GM12878 (cell line): ENCODE measurements around the gene CPLANE2. TPM values are rescaled to one million over a fixed set of nuclear protein-coding genes. Genes with fewer than 3 reads are reported as not detected.

Experiments
- ATAC-seq: fragments of 200-7000 bp; cut with Tn5 transposase; 3 replicates; pipeline ENCODE4 v1.9.1; 2020; ENCODE audit warnings: mild to moderate bottlenecking, moderate library complexity
- BruUV-seq: library from RNA; stranded (reverse); fragments of 400-500 nt; replicated peaks from 2 replicates; lab custom pipeline; 2021; lab: Mats Ljungman, UMichigan
- CTCF ChIA-PET: fragments of 300-600 bp; sonication (Branson Sonifier 250); formaldehyde crosslinking; extraction: SDS; loops from one replicate; lab custom pipeline; 2021; ENCODE audit warnings: inconsistent platforms; lab: Yijun Ruan, JAX
- POLR2A ChIA-PET: fragments of 350-600 bp; formaldehyde crosslinking; extraction: SDS; loops from one replicate; lab custom pipeline; 2021; ENCODE audit warnings: inconsistent platforms; lab: Charles Lee
- RAD21 ChIA-PET: fragments of 300-600 bp; sonication (Branson Sonifier 250); formaldehyde crosslinking; loops from one replicate; lab custom pipeline; 2023; ENCODE audit warnings: antibody characterized with exemption; ENCODE audit not compliant: unreplicated experiment; lab: Charles Lee
- SMC1A ChIA-PET: fragments of 300-600 bp; sonication (Branson Sonifier 250); formaldehyde crosslinking; loops from one replicate; lab custom pipeline; 2023; ENCODE audit not compliant: unreplicated experiment, uncharacterized antibody; lab: Charles Lee
- DNase-seq: peaks from one replicate; pipeline ENCODE4 v3.0.0-alpha.2; 2011; ENCODE audit warnings: low read depth, low spot score
- FAIRE-seq: peaks from 3 replicates; lab custom pipeline; 2011; peaks lifted over from hg19 to GRCh38; lab: Jason Lieb, UNC
- H2AFZ ChIP-seq: 2 replicates; pipeline ENCODE4 v1.6.0; 2011; ENCODE audit warnings: low read depth, low read length, control low read depth; ENCODE audit not compliant: control insufficient read depth
- H3K27ac ChIP-seq: 2 replicates; pipeline ENCODE4 v1.5.1; 2011; ENCODE audit warnings: control low read depth; ENCODE audit not compliant: control insufficient read depth, insufficient read depth
- H3K27me3 ChIP-seq, 2 experiments: replicated peaks in 1 of 2; 2 replicates each; pipeline versions ENCODE4 v1.6.0 to v1.6.1; 2011; ENCODE audit warnings: low read length in 1 of 2; ENCODE audit not compliant: control insufficient read depth in 2 of 2, insufficient read depth in 2 of 2
- H3K36me3 ChIP-seq, 2 experiments: 2 replicates each; pipeline ENCODE4 v1.5.1; 2011; ENCODE audit warnings: low read length in 1 of 2; ENCODE audit not compliant: control insufficient read depth in 2 of 2, insufficient read depth in 2 of 2
- H3K4me1 ChIP-seq: 2 replicates; pipeline ENCODE4 v1.6.1; 2011; ENCODE audit warnings: mild to moderate bottlenecking, low read length, moderate library complexity, mixed read lengths; ENCODE audit not compliant: control insufficient read depth, insufficient read depth
- H3K4me2 ChIP-seq: 2 replicates; pipeline ENCODE4 v1.6.0; 2011; ENCODE audit warnings: control low read depth; ENCODE audit not compliant: control insufficient read depth, insufficient read depth
- H3K4me3 ChIP-seq: fragments of 200-600 bp; sonication (generic); 2 replicates; pipeline ENCODE4 v1.5.1; 2016
- H3K79me2 ChIP-seq: 2 replicates; pipeline ENCODE4 v1.6.0; 2011; ENCODE audit warnings: low read length; ENCODE audit not compliant: control insufficient read depth, insufficient read depth
- H3K9ac ChIP-seq: 2 replicates; pipeline ENCODE4 v1.8.0; 2011; ENCODE audit warnings: low read length, control low read depth, mixed read lengths; ENCODE audit not compliant: control insufficient read depth, insufficient read depth
- H3K9me3 ChIP-seq: replicated peaks from 3 replicates; pipeline ENCODE4 v1.5.1; 2011; ENCODE audit warnings: mild to moderate bottlenecking, low read length; ENCODE audit not compliant: control insufficient read depth, insufficient read depth
- H4K20me1 ChIP-seq: 2 replicates; pipeline ENCODE4 v1.6.0; 2011; ENCODE audit not compliant: control insufficient read depth, insufficient read depth
- BHLHE40 ChIP-seq, 2 experiments: fragments of 450-650 bp in 1 of 2; IDR thresholded peaks; 2 replicates each; pipeline ENCODE4 v1.6.1; 2011 to 2017; ENCODE audit warnings: low read depth in 2 of 2, borderline replicate concordance in 1 of 2, improper control_type of control experiment in 1 of 2, low read length in 1 of 2, mild to moderate bottlenecking in 1 of 2
- CHD4 ChIP-seq: fragments of 200-600 bp; sonication (generic); IDR thresholded peaks from 2 replicates; pipeline ENCODE4 v1.6.1; 2016; ENCODE audit warnings: mild to moderate bottlenecking
- DPF2 ChIP-seq: fragments of 450-650 bp; IDR thresholded peaks from 2 replicates; pipeline ENCODE4 v1.6.1; 2017; ENCODE audit warnings: mild to moderate bottlenecking
- FOS ChIP-seq: IDR thresholded peaks from 3 replicates; pipeline ENCODE4 v1.6.1; 2011; ENCODE audit warnings: borderline replicate concordance; ENCODE audit not compliant: insufficient read length; ENCODE audit errors: extremely low read depth
- FOXM1 ChIP-seq: IDR thresholded peaks from 2 replicates; pipeline ENCODE4 v1.6.1; 2012; ENCODE audit warnings: low read depth, mild to moderate bottlenecking, inconsistent platforms, low read length, moderate library complexity
- IKZF1 ChIP-seq: fragments of 450-650 bp; conservative IDR thresholded peaks from 2 replicates; pipeline ENCODE4 v1.6.1; 2017; ENCODE audit warnings: antibody characterized with exemption, mild to moderate bottlenecking
- IRF4 ChIP-seq: IDR thresholded peaks from 2 replicates; pipeline ENCODE4 v1.6.1; 2011; ENCODE audit warnings: low read depth, low read length
- LARP7 ChIP-seq: fragments of 450-650 bp; IDR thresholded peaks from 2 replicates; pipeline ENCODE4 v1.6.1; 2017; ENCODE audit warnings: mild to moderate bottlenecking
- NFXL1 ChIP-seq: fragments of 450-650 bp; IDR thresholded peaks from 2 replicates; pipeline ENCODE4 v1.6.1; 2017; ENCODE audit warnings: antibody characterized with exemption, mild to moderate bottlenecking, borderline replicate concordance
- RAD21 ChIP-seq: IDR thresholded peaks from 2 replicates; pipeline ENCODE4 v1.6.1; 2011; ENCODE audit warnings: mild to moderate bottlenecking, low read depth, low read length, moderate library complexity; ENCODE audit not compliant: insufficient read depth
- RCOR1 ChIP-seq: conservative IDR thresholded peaks from 2 replicates; pipeline ENCODE4 v1.6.1; 2012; ENCODE audit warnings: low read depth, low read length, improper control_type of control experiment
- RUNX3 ChIP-seq: IDR thresholded peaks from 2 replicates; pipeline ENCODE4 v1.6.1; 2012; ENCODE audit warnings: low read length, inconsistent platforms
- SMAD1 ChIP-seq: fragments of 450-650 bp; IDR thresholded peaks from 2 replicates; pipeline ENCODE4 v1.6.1; 2018; ENCODE audit warnings: mild to moderate bottlenecking, low read depth; ENCODE audit not compliant: partially characterized antibody
- SRF ChIP-seq, 2 experiments: IDR thresholded peaks; 2 replicates each; pipeline ENCODE4 v1.6.1; 2011; ENCODE audit warnings: low read depth in 2 of 2, low read length in 2 of 2, mild to moderate bottlenecking in 1 of 2, moderate library complexity in 1 of 2
- WGBS: methylation state at CpG from one replicate; pipeline ENCODE4 v1.1.6; 2016; ENCODE audit warnings: low lambda C conversion rate; ENCODE audit not compliant: insufficient replicate concordance, insufficient coverage; ENCODE audit errors: missing lambda C conversion rate; 5-methylcytosine and 5-hydroxymethylcytosine counted together
- in situ Hi-C: fragments of 300-500 bp; cut with MboI; formaldehyde crosslinking; loops from 9 replicates; pipeline ENCODE4 v1.14.3; 2018; ENCODE audit warnings: mixed read lengths
- intact Hi-C: fragments of 100-400 bp; cut with micrococcal nuclease; formaldehyde crosslinking; loops from one replicate; pipeline ENCODE4 v1.14.2; 2022; ENCODE audit not compliant: unreplicated experiment
- polyA plus RNA-seq, 11 experiments: library from polyadenylated mRNA; depleted of rRNA in 4 of 11; unstranded in 6 of 11; stranded (reverse) in 5 of 11; fragments of >200 nt; fragmentation: Nextera tagmentation in 4 of 11; fragmentation: Illumina TruSeq in 1 of 11; extraction: Ambion mirVana in 4 of 11; extraction: Trizol in 1 of 11; gene quantifications; 1 replicate in 1 of 11; 2 replicates in 10 of 11; pipeline versions ENCODE4 v1.2.1 to v1.2.3, GENCODE V29; 2011 to 2016; ENCODE audit warnings: inconsistent platforms in 2 of 11, missing spikeins in 2 of 11, low read depth in 1 of 11
- total RNA-seq, 4 experiments: library from RNA; depleted of rRNA in 3 of 4; stranded (reverse); fragments of >200 nt in 3 of 4; fragmentation: Illumina TruSeq in 1 of 4; extraction: Trizol in 1 of 4; gene quantifications; 2 replicates each; pipeline versions ENCODE4 v1.2.1 to v1.2.3, GENCODE V29; 2013 to 2021
- TF ChIP-seq, protein P1 (sequence below): fragments of 450-650 bp; IDR thresholded peaks from 2 replicates; pipeline ENCODE4 v1.6.1; 2017; ENCODE audit warnings: mild to moderate bottlenecking, low read depth, inconsistent platforms; ENCODE audit not compliant: poor library complexity, severe bottlenecking
- TF ChIP-seq, protein P2 (sequence below): IDR thresholded peaks from 2 replicates; pipeline ENCODE4 v1.6.1; 2011; ENCODE audit warnings: low read depth, mild to moderate bottlenecking, low read length, moderate library complexity, borderline replicate concordance; ENCODE audit errors: extremely low read depth
- TF ChIP-seq, protein P3 (sequence below): IDR thresholded peaks from 2 replicates; pipeline ENCODE4 v1.6.1; 2011; ENCODE audit warnings: mild to moderate bottlenecking, low read depth, low read length, moderate library complexity; ENCODE audit not compliant: insufficient replicate concordance
- TF ChIP-seq, protein P4 (sequence below): fragments of 450-650 bp; formaldehyde crosslinking; IDR thresholded peaks from 2 replicates; pipeline ENCODE4 v1.4.0; 2020; ENCODE audit warnings: mild to moderate bottlenecking, moderate library complexity

CPLANE2 gene
- total and polyA plus RNA-seq, 10 of the 15 experiments (the other 5 are each of a cell fraction or from before 2014, with no cell fraction given), result 0.09 to 4.5 (median 2.3) TPM; not detected in 1

DNA sequence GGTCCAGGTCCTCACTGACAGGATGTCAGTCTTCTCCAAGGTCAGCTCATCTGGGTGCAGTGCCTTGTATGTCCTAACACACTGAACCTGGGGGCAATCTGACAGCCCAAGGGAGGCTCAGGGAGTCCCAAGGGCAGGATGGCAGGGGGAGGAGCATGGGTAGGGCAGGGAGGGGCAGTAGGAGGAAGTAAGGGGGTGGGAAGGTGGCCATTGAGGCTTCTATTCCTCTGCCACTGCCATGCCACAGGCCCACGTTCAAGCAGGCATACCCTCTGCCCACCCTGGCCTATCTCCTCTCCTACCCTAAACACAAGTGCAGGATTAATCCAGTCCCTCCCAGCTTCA, 37.9 kb downstream of the CPLANE2 start:
- WGBS, result 0% methylated on average over 1 of the region's 1 CpG
- ATAC-seq, result peak; percentile 48; the same call in 2 of the 3 replicates
- CTCF ChIA-PET, result interaction anchor here (0.9 to 1.5 kb wide), 5 partner anchors 8 to 164 kb away, joined by 3 to 7 read pairs (median 6); no protein-coding TSS in a partner anchor

More for the DNA sequence above, 37.9 kb downstream of the CPLANE2 start:
- intact Hi-C loops (no loop called here), in situ Hi-C loops (no loop called here)
- no peaks in the 10 kb centered on the region for H3K4me1 ChIP-seq
- ChIA-PET POLR2A (no interaction called here), RAD21 (interaction anchor here (0.5 to 1.5 kb wide), 3 partner anchors 10 to 45 kb away, joined by 3 to 4 read pairs (median 3); no protein-coding TSS in a partner anchor), SMC1A (interaction anchor here (0.8 kb wide), 1 partner anchor 11 kb away, joined by 3 read pairs; no protein-coding TSS in a partner anchor)
- H3K27ac ChIP-seq, result no peak overlapping the region
- H3K79me2 ChIP-seq, result no peaks in the 10 kb centered on the region
- no peak overlapping the region for H3K4me2 ChIP-seq
- no peaks in the 10 kb centered on the region for H3K36me3 ChIP-seq
- H3K9ac ChIP-seq, result no peak overlapping the region
- H3K4me3 ChIP-seq, result no peak overlapping the region
- FAIRE-seq (no peak), DNase-seq (no peak)
- H3K9me3 ChIP-seq, result no peaks in the 10 kb centered on the region
- TF ChIP-seq SMAD1, result no peak
- TF ChIP-seq RUNX3, result no peak
- no peak for TF ChIP-seq NFXL1
- TF ChIP-seq, protein P1, sequence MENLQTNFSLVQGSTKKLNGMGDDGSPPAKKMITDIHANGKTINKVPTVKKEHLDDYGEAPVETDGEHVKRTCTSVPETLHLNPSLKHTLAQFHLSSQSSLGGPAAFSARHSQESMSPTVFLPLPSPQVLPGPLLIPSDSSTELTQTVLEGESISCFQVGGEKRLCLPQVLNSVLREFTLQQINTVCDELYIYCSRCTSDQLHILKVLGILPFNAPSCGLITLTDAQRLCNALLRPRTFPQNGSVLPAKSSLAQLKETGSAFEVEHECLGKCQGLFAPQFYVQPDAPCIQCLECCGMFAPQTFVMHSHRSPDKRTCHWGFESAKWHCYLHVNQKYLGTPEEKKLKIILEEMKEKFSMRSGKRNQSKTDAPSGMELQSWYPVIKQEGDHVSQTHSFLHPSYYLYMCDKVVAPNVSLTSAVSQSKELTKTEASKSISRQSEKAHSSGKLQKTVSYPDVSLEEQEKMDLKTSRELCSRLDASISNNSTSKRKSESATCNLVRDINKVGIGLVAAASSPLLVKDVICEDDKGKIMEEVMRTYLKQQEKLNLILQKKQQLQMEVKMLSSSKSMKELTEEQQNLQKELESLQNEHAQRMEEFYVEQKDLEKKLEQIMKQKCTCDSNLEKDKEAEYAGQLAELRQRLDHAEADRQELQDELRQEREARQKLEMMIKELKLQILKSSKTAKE, result no peak
- no peak for TF ChIP-seq IKZF1
- no peak for TF ChIP-seq CHD4
- no peak for TF ChIP-seq DPF2
- no peak for TF ChIP-seq SRF (IDR thresholded peaks at IDR 0.05; ENCODE audit: low read depth in 2 of 2, low read length in 2 of 2)
- TF ChIP-seq RCOR1, result no peak
- no peak for TF ChIP-seq FOS
- TF ChIP-seq, protein P2, sequence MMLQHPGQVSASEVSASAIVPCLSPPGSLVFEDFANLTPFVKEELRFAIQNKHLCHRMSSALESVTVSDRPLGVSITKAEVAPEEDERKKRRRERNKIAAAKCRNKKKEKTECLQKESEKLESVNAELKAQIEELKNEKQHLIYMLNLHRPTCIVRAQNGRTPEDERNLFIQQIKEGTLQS, result no peak
- TF ChIP-seq, protein P3, sequence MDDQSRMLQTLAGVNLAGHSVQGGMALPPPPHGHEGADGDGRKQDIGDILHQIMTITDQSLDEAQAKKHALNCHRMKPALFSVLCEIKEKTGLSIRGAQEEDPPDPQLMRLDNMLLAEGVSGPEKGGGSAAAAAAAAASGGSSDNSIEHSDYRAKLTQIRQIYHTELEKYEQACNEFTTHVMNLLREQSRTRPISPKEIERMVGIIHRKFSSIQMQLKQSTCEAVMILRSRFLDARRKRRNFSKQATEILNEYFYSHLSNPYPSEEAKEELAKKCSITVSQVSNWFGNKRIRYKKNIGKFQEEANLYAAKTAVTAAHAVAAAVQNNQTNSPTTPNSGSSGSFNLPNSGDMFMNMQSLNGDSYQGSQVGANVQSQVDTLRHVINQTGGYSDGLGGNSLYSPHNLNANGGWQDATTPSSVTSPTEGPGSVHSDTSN, result no peak
- no peak for TF ChIP-seq IRF4
- TF ChIP-seq BHLHE40 (IDR thresholded peaks at IDR 0.05; ENCODE audit: borderline replicate concordance in 1 of 2, low read depth in 2 of 2, low read length in 1 of 2), result no peak
- no peak for TF ChIP-seq LARP7
- TF ChIP-seq, protein P4, sequence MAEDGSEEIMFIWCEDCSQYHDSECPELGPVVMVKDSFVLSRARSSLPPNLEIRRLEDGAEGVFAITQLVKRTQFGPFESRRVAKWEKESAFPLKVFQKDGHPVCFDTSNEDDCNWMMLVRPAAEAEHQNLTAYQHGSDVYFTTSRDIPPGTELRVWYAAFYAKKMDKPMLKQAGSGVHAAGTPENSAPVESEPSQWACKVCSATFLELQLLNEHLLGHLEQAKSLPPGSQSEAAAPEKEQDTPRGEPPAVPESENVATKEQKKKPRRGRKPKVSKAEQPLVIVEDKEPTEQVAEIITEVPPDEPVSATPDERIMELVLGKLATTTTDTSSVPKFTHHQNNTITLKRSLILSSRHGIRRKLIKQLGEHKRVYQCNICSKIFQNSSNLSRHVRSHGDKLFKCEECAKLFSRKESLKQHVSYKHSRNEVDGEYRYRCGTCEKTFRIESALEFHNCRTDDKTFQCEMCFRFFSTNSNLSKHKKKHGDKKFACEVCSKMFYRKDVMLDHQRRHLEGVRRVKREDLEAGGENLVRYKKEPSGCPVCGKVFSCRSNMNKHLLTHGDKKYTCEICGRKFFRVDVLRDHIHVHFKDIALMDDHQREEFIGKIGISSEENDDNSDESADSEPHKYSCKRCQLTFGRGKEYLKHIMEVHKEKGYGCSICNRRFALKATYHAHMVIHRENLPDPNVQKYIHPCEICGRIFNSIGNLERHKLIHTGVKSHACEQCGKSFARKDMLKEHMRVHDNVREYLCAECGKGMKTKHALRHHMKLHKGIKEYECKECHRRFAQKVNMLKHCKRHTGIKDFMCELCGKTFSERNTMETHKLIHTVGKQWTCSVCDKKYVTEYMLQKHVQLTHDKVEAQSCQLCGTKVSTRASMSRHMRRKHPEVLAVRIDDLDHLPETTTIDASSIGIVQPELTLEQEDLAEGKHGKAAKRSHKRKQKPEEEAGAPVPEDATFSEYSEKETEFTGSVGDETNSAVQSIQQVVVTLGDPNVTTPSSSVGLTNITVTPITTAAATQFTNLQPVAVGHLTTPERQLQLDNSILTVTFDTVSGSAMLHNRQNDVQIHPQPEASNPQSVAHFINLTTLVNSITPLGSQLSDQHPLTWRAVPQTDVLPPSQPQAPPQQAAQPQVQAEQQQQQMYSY (CRISPR knock-in tag), result no peak
- TF ChIP-seq FOXM1, result no peak
- no peak for TF ChIP-seq RAD21
- BruUV-seq, result no TSS peak
- H3K27me3 ChIP-seq, result no peaks in the 10 kb centered on the region
- H4K20me1 ChIP-seq, result no peaks in the 10 kb centered on the region
- no peak overlapping the region for H2AFZ ChIP-seq
